Measurements from ENCODE around the gene GMPS.
"Not testable (repeated sequence)": the region's sequence is repeated elsewhere in the genome, so short reads cannot be mapped to it uniquely, and the experiment has no call there.

The GMPS gene

GRCh38 chr3:155870133-155870944 lies at the start of gene GMPS:
TSS of gene GMPS (plus strand) at chr3:155870650. CDS start at chr3:155870871, 221 bp downstream.
- DNase-seq, result peak; percentile 96

GRCh38 chr3:155828490-155829098 lies 41.9 kb upstream of the GMPS start:
- DNase-seq, result not testable (repeated sequence)

GRCh38 chr3:155835341-155836071 lies 34.9 kb upstream of the GMPS start:
- DNase-seq, result no peak

DNA sequence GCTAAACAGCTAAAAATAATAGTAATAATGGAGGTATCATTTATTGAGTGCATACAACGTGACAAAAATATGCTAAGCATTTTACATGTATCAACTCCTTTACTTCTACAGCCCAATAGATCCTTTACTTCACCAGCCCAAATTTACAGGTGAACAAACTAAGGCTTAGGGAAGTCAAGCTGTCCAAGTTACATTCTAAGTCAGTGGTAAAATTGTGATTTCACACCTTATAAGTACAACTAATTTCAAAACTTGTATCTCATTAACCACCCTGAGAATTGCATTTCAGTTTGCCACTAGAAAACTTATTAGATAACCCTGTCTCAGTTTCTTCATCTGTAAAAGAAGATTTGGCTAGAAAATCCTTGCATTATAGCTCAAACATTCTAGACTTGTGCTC lies 26.9 kb upstream of the GMPS start:
- DNase-seq, result no peak

- DNase-seq, result no peak
These were observed 24.3 kb upstream of the GMPS start for GRCh38 chr3:155846119-155846518.

DNA sequence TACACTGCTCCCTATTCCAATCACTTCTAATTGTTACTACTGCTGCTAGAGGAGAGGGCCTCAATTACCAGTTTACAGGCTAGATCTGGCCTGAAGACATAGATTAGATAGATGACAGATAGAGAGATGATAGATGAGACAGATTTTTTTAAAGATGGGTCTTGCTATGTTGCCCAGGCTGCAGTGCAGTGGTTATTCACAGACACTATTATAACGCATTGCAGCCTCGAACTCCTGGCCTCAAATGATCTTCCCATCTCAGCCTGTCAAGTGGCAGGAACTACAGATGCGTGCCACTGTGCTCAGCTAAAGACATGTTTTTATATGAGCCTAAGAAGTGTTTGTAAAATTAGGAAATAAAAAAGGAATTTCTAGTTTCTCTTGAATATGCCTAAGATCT lies 22.5 kb upstream of the GMPS start:
- no peak for DNase-seq

DNA sequence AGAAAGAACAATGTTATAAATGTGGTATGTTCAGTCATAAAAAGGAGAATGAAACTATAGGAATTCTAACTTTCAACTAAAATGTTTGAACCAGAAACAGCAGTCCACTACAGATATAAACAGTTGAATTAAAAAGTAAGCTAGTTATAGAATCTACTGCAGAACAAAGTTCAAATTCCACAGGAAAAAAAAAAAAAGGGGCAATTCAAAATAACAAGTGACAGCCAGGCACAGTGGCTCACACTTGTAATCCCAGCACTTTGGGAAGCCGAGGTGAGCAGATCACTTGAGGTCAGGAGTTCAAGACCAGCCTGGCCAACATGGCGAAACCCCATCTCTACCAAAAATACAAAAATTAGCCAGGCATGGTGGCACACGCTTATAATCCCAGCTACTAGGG lies 21.0 kb upstream of the GMPS start:
- not testable (repeated sequence) for DNase-seq

DNA sequence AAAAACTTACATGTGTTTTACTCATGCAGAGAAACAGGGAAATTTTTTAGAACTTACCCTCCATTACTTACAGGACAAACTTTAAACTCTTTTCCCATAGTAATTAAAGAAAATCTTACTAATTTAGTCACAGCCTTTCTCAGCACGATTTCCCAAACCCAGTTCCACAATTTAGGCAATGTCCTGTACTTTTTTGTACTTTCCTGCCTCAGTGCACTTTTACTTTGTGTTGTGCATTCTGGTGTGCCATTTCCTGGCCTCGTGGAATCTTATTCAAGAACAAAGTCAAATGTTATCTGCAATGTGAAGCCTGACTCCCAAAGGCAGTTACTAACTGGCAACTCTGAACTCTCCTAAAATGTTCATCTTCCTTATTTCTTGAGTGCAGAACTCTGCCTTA lies 18.1 kb upstream of the GMPS start:
- DNase-seq, result no peak

GRCh38 chr3:155853214-155854140 lies 17.0 kb upstream of the GMPS start:
- no peak for DNase-seq

DNA sequence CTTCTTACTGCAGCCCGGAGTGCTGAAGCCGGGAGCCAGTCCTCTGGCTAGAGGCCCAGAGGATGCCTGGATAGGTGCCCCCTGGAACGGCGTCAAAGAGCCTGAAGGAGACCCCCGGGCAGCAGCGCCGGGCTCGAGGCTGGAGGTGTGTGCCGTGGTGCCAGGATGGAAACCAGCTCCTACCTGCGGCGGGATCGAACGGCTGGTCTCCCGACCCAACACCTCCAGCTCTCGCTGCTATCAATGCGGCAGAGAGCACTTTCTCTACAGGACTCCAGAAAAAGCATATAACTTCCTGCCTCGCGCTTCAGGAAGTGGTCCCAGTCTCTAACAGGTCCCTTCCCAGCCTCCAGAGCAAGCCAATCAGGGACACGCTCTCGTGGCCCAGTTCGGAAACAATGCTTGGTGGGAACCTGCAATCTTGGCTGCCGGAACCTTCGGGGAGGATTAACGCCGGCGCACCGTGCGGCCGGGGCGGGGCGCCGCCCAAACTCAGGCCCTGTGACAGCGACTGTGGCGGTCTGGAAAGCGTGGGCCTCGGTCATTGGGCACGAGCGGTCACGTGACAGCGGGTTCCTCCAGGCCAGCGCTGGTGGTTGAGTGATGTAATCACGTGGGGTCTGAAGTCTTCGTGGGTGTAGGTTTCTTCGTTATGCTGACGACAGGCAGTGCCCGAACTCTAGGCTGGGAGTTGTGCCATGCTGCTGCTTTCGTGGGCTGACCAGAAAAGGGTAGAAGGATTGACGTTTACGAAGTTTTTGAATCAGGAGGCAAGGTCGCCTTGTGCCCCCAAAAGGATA lies 16.1 kb upstream of the GMPS start, which contains the start of gene SLC33A1:
SLC33A1 (minus strand) TSS at position 287 of the 800 bp plus-strand sequence. CDS start 430 bp downstream, outside the sequence.
- peak; percentile 99 for DNase-seq

DNA sequence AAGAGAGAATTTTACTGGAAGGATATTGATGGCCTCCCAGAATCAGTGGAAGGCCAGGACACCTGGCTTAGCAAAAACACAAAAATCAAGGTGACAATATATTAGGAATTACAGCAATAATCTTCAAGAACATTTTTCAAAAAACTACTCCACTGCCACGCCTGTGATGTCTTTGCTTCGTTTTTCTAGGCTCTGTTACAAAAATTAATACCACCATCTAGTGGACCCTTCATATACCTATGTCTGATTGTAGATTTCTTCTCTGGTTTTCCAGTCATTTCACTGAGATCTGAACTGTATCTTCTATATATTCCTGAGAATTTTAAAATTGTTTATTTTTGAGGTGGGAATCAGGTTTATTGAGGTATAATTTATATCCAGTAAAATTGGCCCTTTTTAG lies 10.6 kb upstream of the GMPS start:
- DNase-seq, result no peak

DNA sequence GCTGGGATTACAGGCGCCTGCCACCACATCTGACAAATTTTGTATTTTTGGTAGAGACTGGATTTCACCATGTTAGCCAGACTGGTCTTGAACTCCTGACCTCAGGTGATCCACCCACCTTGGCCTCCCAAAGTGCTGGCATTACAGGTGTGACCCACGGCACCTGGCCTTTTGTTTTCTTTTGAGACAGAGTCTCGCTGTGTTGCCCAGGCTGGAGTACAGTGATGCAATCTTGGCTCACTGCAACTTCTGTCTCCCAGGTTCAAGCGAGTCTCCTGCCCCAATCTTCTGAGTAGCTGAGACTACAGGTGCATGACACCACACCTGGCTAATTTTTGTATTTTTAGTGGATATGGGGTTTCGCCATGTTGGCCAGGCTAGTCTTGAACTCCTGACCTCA lies 10.0 kb upstream of the GMPS start:
- DNase-seq, result not testable (repeated sequence)

DNA sequence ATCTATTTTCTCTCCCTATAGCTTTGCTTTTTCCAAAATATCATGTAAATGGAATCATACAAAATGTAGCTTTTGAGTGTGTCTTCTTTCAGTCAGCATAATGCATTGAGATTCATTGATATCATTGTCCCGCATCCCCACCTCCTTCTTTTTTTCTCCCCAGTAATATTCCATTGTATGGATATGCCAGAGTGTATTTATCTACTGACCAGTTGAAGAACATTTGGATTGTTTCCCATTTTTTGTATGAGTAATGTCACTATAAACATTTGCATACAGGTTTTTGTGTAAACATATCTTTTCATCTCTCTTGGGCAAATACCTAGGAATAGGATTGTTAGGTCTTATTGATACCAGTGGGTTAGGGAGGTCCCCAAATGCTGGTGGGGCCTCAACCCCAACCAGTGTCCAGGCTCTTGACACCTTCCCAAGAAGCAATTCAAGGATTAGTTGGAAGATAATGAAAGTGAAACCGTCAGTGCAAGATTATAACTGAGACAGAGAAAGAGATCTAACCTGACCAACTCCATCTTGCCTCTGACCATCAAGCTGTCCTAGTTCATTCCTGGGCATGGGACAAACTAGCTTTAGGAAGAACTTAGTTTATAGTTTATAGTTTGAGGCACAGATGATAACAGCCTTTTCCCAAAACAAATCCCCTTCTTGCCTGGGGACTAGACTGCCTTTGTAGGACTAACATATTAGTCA lies 8.8 kb upstream of the GMPS start:
- no peak for DNase-seq

DNA sequence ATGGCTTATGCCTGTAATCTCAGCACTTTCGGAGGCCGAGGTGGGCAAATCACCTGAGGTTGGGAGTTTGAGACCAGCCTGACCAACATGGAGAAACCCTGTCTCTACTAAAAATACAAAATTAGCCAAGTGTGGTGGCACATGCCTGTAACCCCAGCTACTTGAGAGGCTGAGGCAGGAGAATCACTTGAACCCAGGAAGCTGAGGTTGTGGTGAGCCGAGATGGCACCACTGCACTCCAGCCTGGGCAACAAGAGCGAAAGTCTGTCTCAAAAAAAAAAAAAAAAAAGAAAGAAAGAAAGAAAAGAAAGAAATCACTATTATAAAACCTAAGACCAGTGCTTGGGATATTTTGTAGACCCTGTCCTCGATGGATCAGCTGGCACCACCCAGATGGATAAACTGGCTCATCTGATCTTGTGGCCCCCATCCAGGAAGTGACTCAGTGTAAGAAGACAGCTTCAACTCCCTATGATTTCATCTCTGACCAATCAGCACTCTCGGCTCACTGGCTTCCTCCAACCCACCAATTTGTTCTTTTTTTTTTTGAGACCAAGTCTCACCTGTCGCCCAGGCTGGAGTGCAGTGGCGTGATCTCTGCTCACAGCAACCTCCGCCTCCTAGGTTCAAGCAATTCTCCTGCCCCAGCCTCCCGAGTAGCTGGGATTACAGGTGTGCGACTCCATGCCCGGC lies 8.0 kb upstream of the GMPS start:
- DNase-seq, result not testable (repeated sequence)

GRCh38 chr3:155863072-155863784 lies 7.2 kb upstream of the GMPS start:
- no peak for DNase-seq

- no peak for DNase-seq
These were observed 759 bp upstream of the GMPS start for GRCh38 chr3:155869691-155870090.

- no peak for DNase-seq
These were observed 695 bp downstream of the GMPS start for GRCh38 chr3:155870945-155871745.

GRCh38 chr3:155871746-155872158 lies 1.3 kb downstream of the GMPS start:
- peak; percentile 26 for DNase-seq

All from NCI-H510A treated with DMSO at 0.1 percent for 48 hours (cell line).